ENCODE results near the gene PRRT3. TPM values are rescaled to one million over a fixed set of nuclear protein-coding genes. Genes with fewer than 3 reads are reported as not detected.

PRRT3 gene
- total and polyA plus RNA-seq, 2 of the 8 experiments (the other 6 are each of a cell fraction or from before 2014, with no cell fraction given) = 9.0 to 9.2 TPM

GRCh38 chr3:9955611-9956352 lies 3.6 kb upstream of the PRRT3 start (continued):
- TF ChIP-seq TEAD4 (IDR thresholded peaks at IDR 0.05; ENCODE audit: low read depth, low read length) (no peak), CTCF (IDR thresholded peaks at IDR 0.05; ENCODE audit: control extremely low read depth in 1 of 3, insufficient read depth in 1 of 3, low read depth in 1 of 3, low read length in 3 of 3) (no peak), EGR1 (IDR thresholded peaks at IDR 0.05; ENCODE audit: borderline replicate concordance, low read depth, low read length) (no peak), GTF2F1 (IDR thresholded peaks at IDR 0.05; ENCODE audit: borderline replicate concordance, low read depth, low read length) (no peak), JUN (IDR thresholded peaks at IDR 0.05; ENCODE audit: low read depth, low read length) (no peak), BRCA1 (IDR thresholded peaks at IDR 0.05; ENCODE audit: low read depth, low read length) (no peak)

All from H1 (cell line).